SW 1271 (cell line): ENCODE measurements around the gene ACSS3.

ENCODE experiments used
- DNase-seq, 2 experiments: peaks; one replicate each; lab custom pipeline; 2025; lab: John Stamatoyannopoulos, UW

ACSS3 gene

DNA sequence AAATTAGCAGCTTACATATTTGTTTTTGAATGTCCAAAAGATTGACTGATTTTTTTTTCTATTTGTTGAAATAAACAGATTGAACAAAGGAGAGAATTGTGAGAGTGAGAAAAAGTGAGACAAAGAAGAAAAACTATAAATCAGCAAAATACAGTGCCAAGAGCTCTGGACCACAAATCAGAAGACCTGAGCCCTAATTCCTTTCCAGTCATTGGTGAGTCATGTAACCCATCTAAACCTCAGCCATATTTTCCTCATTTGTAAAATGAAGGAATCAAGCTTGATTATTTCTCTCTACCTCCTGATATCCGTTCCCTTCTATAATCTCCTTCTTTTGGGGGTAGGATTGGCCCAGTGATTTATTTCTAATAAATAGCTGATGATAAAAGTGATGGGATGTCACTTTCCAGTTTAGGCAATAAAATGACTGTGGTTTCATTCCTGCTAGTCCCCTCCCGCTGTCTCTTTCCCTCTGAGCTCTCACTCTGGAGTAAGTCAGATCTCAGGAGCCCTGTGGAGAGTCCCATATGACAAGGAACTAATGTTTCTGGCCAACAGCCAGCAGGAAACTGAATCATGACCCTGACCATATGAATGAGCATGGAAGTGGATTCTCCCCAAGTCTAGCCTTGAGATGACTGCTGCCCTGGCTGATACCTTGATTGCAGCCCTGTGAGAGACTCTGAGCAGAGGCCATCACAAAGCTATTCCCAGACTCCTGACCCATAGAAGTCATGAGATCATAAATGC, 218.9 kb downstream of the ACSS3 start:
- no peak for DNase-seq

GRCh38 chr12:81297601-81298000, 219.7 kb downstream of the ACSS3 start:
- DNase-seq = no peak

DNA sequence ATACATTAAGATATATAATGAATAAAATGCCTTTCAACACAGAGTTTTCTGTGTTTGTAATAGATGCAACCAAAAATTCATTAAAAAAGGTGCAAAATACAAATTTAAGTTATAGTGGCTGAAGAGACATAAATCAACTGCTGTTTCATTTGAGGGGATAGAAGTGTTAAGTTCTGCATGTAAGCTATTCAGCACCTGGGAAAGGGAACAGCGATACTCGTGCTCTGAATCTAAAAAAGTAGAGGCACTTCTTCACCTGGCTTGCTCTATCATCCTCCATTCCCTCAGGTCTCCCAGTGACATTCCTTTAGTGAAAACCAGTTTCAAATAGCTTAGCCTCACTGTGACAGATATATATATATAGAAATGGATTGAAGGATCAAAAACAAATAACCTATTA, 222.6 kb downstream of the ACSS3 start:
- no peak for DNase-seq

DNA sequence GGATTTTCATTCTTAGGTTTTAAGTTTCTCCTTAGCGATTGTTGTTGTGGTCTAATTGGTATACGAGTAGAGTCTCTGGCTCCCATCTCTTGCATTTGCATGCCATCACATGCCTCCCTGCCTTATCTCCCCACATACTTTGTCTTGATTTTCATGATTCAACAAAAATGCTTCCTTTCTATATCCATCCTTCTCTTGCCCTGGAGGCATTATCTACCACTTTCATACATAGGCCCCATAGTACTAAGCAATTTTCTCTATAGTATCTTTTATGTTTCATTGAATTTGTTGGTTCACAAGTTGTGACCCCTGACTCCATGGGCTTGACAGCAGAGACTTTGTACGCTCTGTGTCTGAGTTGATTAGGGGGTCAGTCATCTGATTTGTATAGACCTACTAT, 226.1 kb downstream of the ACSS3 start:
- DNase-seq = no peak
